GM12872 (cell line): Measurements from ENCODE around the gene ASPHD2.

Source experiments
- CTCF ChIP-seq: IDR thresholded peaks from 3 replicates; pipeline ENCODE4 v1.5.1; 2011; ENCODE audit warnings: low read depth, mild to moderate bottlenecking, low read length, moderate library complexity; ENCODE audit not compliant: insufficient read depth

ASPHD2 gene

GRCh38 chr22:26461188-26461810, 32.2 kb downstream of the ASPHD2 start:
- TF ChIP-seq CTCF: peak; percentile 90

DNA sequence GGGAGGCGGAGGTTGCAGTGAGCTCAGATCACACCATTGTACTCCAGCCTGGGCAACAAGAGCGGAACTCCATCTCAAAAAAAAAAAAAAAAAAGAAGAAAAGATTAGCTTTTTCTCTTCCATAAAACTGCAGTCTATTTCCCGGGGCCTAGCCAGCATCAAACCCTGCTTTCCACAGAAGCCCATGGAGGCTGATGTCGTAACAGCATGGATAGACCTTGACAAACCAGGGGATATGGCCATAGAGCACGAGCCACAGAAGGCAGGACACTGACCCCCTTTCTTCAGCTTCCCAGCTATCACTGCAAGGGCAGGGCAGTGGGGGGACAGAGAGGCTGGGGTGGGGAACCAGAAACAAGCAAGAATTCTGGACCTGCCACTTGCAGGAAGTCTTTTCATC, 33.0 kb downstream of the ASPHD2 start:
- TF ChIP-seq CTCF: no peak

DNA sequence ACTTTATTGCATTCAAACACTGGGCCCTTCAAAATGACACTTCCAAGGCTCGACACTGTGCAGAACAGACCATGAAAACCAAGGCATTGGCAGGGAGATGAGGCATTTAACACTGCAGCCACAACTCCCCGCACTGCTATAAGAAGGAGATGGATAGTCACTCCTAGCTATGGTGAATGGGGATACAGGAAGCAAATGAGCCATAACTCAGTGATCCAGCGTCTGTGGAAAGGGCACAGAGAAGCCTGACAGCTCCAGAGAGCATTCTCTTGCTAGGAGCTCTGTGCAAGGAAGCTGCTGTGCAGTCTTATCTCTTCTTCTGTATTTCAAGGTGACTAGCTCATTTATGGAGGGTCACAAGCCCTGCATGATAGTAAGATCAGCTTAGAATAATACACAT, 33.6 kb downstream of the ASPHD2 start:
- TF ChIP-seq CTCF: no peak

GRCh38 chr22:26463101-26463661, 34.1 kb downstream of the ASPHD2 start:
- no peak for TF ChIP-seq CTCF

DNA sequence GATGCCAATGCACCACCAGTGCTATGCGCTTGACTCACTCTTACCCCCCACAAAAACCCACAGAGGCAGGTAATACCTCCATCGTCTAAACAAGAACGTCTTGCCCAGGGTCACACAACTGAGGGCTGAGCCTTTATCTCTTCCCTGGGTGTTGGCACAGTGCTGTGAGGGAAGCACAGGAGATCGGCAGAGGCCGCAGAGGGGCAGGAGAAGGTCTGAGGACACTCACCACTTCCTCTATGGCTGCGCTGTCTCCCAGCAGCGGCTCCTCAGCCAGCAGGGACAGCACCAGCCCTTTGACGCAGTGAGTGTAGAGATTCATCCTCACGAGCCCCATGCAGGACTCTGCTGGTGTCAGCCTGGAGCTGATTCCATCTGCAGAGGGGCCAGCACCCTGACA, 34.6 kb downstream of the ASPHD2 start:
- TF ChIP-seq CTCF: no peak

GRCh38 chr22:26464312-26464711, 35.3 kb downstream of the ASPHD2 start:
- no peak for TF ChIP-seq CTCF

DNA sequence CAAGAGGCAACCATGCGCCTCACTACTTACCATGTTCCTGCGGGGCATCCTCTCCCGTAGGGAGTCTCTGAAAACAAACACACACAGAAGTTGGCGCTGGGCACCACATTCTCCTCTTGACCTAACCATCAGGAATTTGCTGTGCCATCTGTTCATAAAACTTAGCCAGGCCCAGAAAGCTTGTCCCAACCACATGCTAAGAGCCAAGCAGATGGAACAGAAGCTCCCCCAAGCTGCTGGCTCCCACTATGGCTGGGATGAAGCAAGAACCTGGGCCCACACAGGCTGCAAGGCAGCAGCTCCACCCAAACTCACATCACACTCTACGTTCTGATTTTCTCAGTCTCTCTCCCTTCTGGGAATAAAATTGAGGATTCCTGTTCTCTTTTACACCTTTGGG, 37.1 kb downstream of the ASPHD2 start:
- no peak for TF ChIP-seq CTCF
